H1 (cell line): Measurements from ENCODE around the gene PFDN4. TPM values are rescaled to one million over a fixed set of nuclear protein-coding genes. Genes with fewer than 3 reads are reported as not detected.

Experiments used
- CTCF ChIA-PET: fragments of 300-600 bp; sonication (Branson Sonifier 250); formaldehyde crosslinking; loops from one replicate; lab custom pipeline; 2021; ENCODE audit not compliant: partially characterized antibody; lab: Charles Lee
- POLR2A ChIA-PET: fragments of 300-600 bp; sonication (Branson Sonifier 250); formaldehyde crosslinking; loops from one replicate; lab custom pipeline; 2021; ENCODE audit warnings: inconsistent platforms; ENCODE audit not compliant: partially characterized antibody; lab: Charles Lee
- DNase-seq, 2 experiments: peaks; one replicate each; pipeline versions ENCODE4 v3.0.0 to v3.0.0-alpha.2; 2010 to 2022; ENCODE audit warnings: low spot score in 2 of 2, low read depth in 1 of 2, mixed read lengths in 1 of 2
- FAIRE-seq: peaks from 2 replicates; lab custom pipeline; 2011; peaks lifted over from hg19 to GRCh38; lab: Jason Lieb, UNC
- H2AFZ ChIP-seq: 2 replicates; pipeline ENCODE4 v1.8.1; 2012; ENCODE audit warnings: low read length, inconsistent platforms
- H2AK5ac ChIP-seq: 2 replicates; pipeline ENCODE4 v1.6.1; 2013; ENCODE audit warnings: low read depth, low read length
- H2BK120ac ChIP-seq: replicated peaks from 2 replicates; pipeline ENCODE3; 2013; ENCODE audit warnings: low read depth, low read length, inconsistent platforms
- H2BK12ac ChIP-seq: 2 replicates; pipeline ENCODE4 v1.6.1; 2013; ENCODE audit warnings: low read depth, low read length
- H2BK15ac ChIP-seq: 2 replicates; pipeline ENCODE4 v1.6.1; 2013; ENCODE audit warnings: low read length
- H2BK20ac ChIP-seq: 2 replicates; pipeline ENCODE4 v1.6.1; 2013; ENCODE audit warnings: low read length
- H2BK5ac ChIP-seq: 2 replicates; pipeline ENCODE4 v1.6.1; 2013; ENCODE audit warnings: low read depth, low read length
- H3K14ac ChIP-seq: 2 replicates; pipeline ENCODE4 v1.6.1; 2013; ENCODE audit warnings: inconsistent platforms; ENCODE audit not compliant: insufficient read length
- H3K18ac ChIP-seq: 2 replicates; pipeline ENCODE4 v1.6.1; 2013; ENCODE audit warnings: low read length; ENCODE audit errors: extremely low read depth
- H3K23ac ChIP-seq: 2 replicates; pipeline ENCODE4 v1.6.1; 2013; ENCODE audit warnings: inconsistent platforms; ENCODE audit not compliant: insufficient read length
- H3K23me2 ChIP-seq: 2 replicates; pipeline ENCODE4 v1.6.1; 2013; ENCODE audit warnings: low read depth, low read length
- H3K27ac ChIP-seq: 2 replicates; pipeline ENCODE4 v1.6.1; 2011; ENCODE audit warnings: low read depth, low read length, inconsistent platforms
- H3K27me3 ChIP-seq, 4 experiments: replicated peaks in 1 of 4; 1 replicate in 1 of 4; 2 replicates in 3 of 4; pipeline versions ENCODE4 v1.6.1 to v1.8.1; 2011 to 2013; ENCODE audit warnings: low read length in 3 of 4, mild to moderate bottlenecking in 3 of 4, inconsistent platforms in 2 of 4, mixed read lengths in 2 of 4, moderate library complexity in 1 of 4; ENCODE audit not compliant: control insufficient read depth in 3 of 4, insufficient read depth in 3 of 4; ENCODE audit errors: extremely low read depth in 1 of 4
- H3K36me3 ChIP-seq, 4 experiments: 2 replicates each; pipeline versions ENCODE4 v1.6.1 to v1.8.1; 2011 to 2013; ENCODE audit warnings: mild to moderate bottlenecking in 4 of 4, low read length in 3 of 4, moderate library complexity in 2 of 4, control low read depth in 1 of 4, inconsistent platforms in 1 of 4; ENCODE audit not compliant: insufficient read depth in 4 of 4, control insufficient read depth in 2 of 4
- H3K4ac ChIP-seq: replicated peaks from 2 replicates; pipeline ENCODE3; 2013; ENCODE audit warnings: low read length, low read depth, mixed read lengths, inconsistent platforms; ENCODE audit not compliant: insufficient read length
- H3K4me1 ChIP-seq, 4 experiments: replicated peaks in 1 of 4; 1 replicate in 1 of 4; 2 replicates in 3 of 4; pipeline versions ENCODE4 v1.6.1 to v1.8.1; 2011 to 2013; ENCODE audit warnings: low read length in 3 of 4, inconsistent platforms in 2 of 4, mixed read lengths in 1 of 4; ENCODE audit not compliant: insufficient read depth in 4 of 4, control insufficient read depth in 3 of 4
- H3K4me2 ChIP-seq, 2 experiments: 2 replicates each; pipeline versions ENCODE4 v1.6.1 to v1.8.1; 2011 to 2013; ENCODE audit warnings: low read depth in 2 of 2, low read length in 2 of 2, control low read depth in 1 of 2, inconsistent platforms in 1 of 2, mild to moderate bottlenecking in 1 of 2; ENCODE audit not compliant: insufficient read depth in 1 of 2
- H3K4me3 ChIP-seq, 4 experiments: fragments of 200-600, 300-600 bp in 1 of 4; sonication (generic), shearing (Covaris generic), sonication (Bioruptor Twin) in 1 of 4; 2 replicates each; pipeline versions ENCODE4 v1.5.1 to v1.8.1; 2011 to 2016; ENCODE audit warnings: low read length in 4 of 4, low read depth in 3 of 4, control low read depth in 2 of 4, inconsistent platforms in 2 of 4, mild to moderate bottlenecking in 2 of 4, mixed read lengths in 1 of 4, moderate library complexity in 1 of 4; ENCODE audit not compliant: insufficient read depth in 2 of 4; ENCODE audit errors: extremely low read depth in 1 of 4
- H3K56ac ChIP-seq: replicated peaks from 2 replicates; pipeline ENCODE3; 2013; ENCODE audit warnings: low read depth, mild to moderate bottlenecking, mixed read lengths, low read length, inconsistent platforms; ENCODE audit not compliant: insufficient read length
- H3K79me1 ChIP-seq: 2 replicates; pipeline ENCODE4 v1.6.1; 2013; ENCODE audit warnings: low read depth, low read length, control low read depth
- H3K79me2 ChIP-seq, 2 experiments: 2 replicates each; pipeline versions ENCODE4 v1.6.1 to v1.8.1; 2012 to 2013; ENCODE audit warnings: low read length in 2 of 2, mild to moderate bottlenecking in 2 of 2, inconsistent platforms in 1 of 2; ENCODE audit not compliant: insufficient read depth in 2 of 2, control insufficient read depth in 1 of 2
- H3K9ac ChIP-seq, 4 experiments: replicated peaks in 1 of 4; 1 replicate in 1 of 4; 2 replicates in 3 of 4; pipeline versions ENCODE4 v1.6.1 to v1.8.1; 2011 to 2013; ENCODE audit warnings: low read depth in 3 of 4, low read length in 3 of 4, control low read depth in 2 of 4, mild to moderate bottlenecking in 2 of 4, moderate library complexity in 2 of 4, inconsistent platforms in 1 of 4; ENCODE audit errors: extremely low read depth in 1 of 4
- H3K9me3 ChIP-seq, 2 experiments: 2 replicates each; pipeline versions ENCODE4 v1.6.1 to v1.8.1; 2012 to 2013; ENCODE audit warnings: mild to moderate bottlenecking in 2 of 2, moderate library complexity in 2 of 2, control low read depth in 1 of 2, inconsistent platforms in 1 of 2, low read depth in 1 of 2, low read length in 1 of 2, mixed read lengths in 1 of 2; ENCODE audit not compliant: insufficient read depth in 2 of 2
- H4K20me1 ChIP-seq, 2 experiments: replicated peaks in 1 of 2; 2 replicates each; pipeline versions ENCODE3 to v1.8.1; 2011 to 2013; ENCODE audit warnings: inconsistent platforms in 2 of 2, low read length in 2 of 2, mild to moderate bottlenecking in 1 of 2; ENCODE audit not compliant: insufficient read depth in 2 of 2, control insufficient read depth in 1 of 2
- H4K5ac ChIP-seq: 2 replicates; pipeline ENCODE4 v1.6.1; 2013; ENCODE audit warnings: low read length, low read depth, mixed read lengths, inconsistent platforms; ENCODE audit not compliant: insufficient read length
- H4K8ac ChIP-seq: 2 replicates; pipeline ENCODE4 v1.8.0; 2013; ENCODE audit warnings: mild to moderate bottlenecking, moderate library complexity, low read length, inconsistent platforms; ENCODE audit not compliant: insufficient read depth; ENCODE audit errors: extremely low read depth
- H4K91ac ChIP-seq: replicated peaks from 2 replicates; pipeline ENCODE3; 2013; ENCODE audit warnings: low read length, mixed read lengths, inconsistent platforms; ENCODE audit not compliant: insufficient read length
- ASH2L ChIP-seq: fragments of 200-600, 300-600 bp; sonication (generic); IDR thresholded peaks from one replicate; pipeline ENCODE4 v1.7.1; 2017; ENCODE audit warnings: low read length
- ATF3 ChIP-seq: IDR thresholded peaks from 2 replicates; pipeline ENCODE4 v1.6.1; 2011; ENCODE audit warnings: low read depth, mild to moderate bottlenecking, low read length; ENCODE audit not compliant: insufficient read depth
- CHD1 ChIP-seq: IDR thresholded peaks from 2 replicates; pipeline ENCODE4 v1.6.1; 2012; ENCODE audit warnings: low read depth, low read length, improper control_type of control experiment
- GABPA ChIP-seq: IDR thresholded peaks from 2 replicates; pipeline ENCODE4 v1.6.1; 2011; ENCODE audit warnings: mild to moderate bottlenecking, low read length, moderate library complexity, borderline replicate concordance; ENCODE audit not compliant: insufficient read depth
- HDAC2 ChIP-seq, 2 experiments: fragments of 300-600 bp in 1 of 2; sonication (generic) in 1 of 2; IDR thresholded peaks; 2 replicates each; pipeline ENCODE4 v1.6.1; 2011 to 2012; ENCODE audit warnings: low read depth in 2 of 2, low read length in 2 of 2, mild to moderate bottlenecking in 2 of 2, moderate library complexity in 2 of 2, borderline replicate concordance in 1 of 2, inconsistent platforms in 1 of 2
- HDAC6 ChIP-seq: IDR thresholded peaks from one replicate; pipeline ENCODE4 v1.7.1; 2012; ENCODE audit warnings: low read depth, mild to moderate bottlenecking, inconsistent platforms, low read length, moderate library complexity
- NRF1 ChIP-seq: IDR thresholded peaks from 2 replicates; pipeline ENCODE4 v1.6.1; 2011; ENCODE audit warnings: mild to moderate bottlenecking, low read depth, low read length, improper control_type of control experiment
- POLR2AphosphoS5 ChIP-seq: IDR thresholded peaks from 2 replicates; pipeline ENCODE4 v1.6.1; 2011; ENCODE audit warnings: low read depth, low read length
- RAD21 ChIP-seq, 2 experiments: IDR thresholded peaks in 1 of 2; conservative IDR thresholded peaks in 1 of 2; 2 replicates each; pipeline ENCODE4 v1.6.1; 2011; ENCODE audit warnings: low read depth in 2 of 2, low read length in 2 of 2, improper control_type of control experiment in 1 of 2, inconsistent platforms in 1 of 2, mild to moderate bottlenecking in 1 of 2, moderate library complexity in 1 of 2
- SP1 ChIP-seq: IDR thresholded peaks from 2 replicates; pipeline ENCODE4 v1.6.1; 2011; ENCODE audit warnings: low read depth, low read length
- USF2 ChIP-seq: IDR thresholded peaks from 2 replicates; pipeline ENCODE4 v1.6.1; 2011; ENCODE audit warnings: low read length, improper control_type of control experiment
- WGBS, 2 experiments: shearing (Covaris generic) in 1 of 2; methylation state at CpG; one replicate each; pipeline versions ENCODE4 v1.1.6 to v1.1.7; 2013 to 2015; ENCODE audit warnings: low lambda C conversion rate in 2 of 2, mixed read lengths in 2 of 2, inconsistent platforms in 1 of 2, low coverage in 1 of 2, missing lambda C conversion rate in 1 of 2; ENCODE audit not compliant: insufficient replicate concordance in 2 of 2, insufficient coverage in 1 of 2, insufficient read length in 1 of 2; ENCODE audit errors: extremely low coverage in 1 of 2, missing lambda C conversion rate in 1 of 2; 5-methylcytosine and 5-hydroxymethylcytosine counted together
- polyA plus RNA-seq, 7 experiments: library from polyadenylated mRNA; depleted of rRNA in 3 of 7; stranded (reverse) in 5 of 7; unstranded in 2 of 7; fragments of >200 nt in 5 of 7; fragments of 200-250 nt in 2 of 7; gene quantifications; 1 replicate in 5 of 7; 2 replicates in 1 of 7; 4 replicates in 1 of 7; pipeline versions ENCODE4 v1.2.1 to v1.2.3, GENCODE V29; 2011 to 2013; ENCODE audit warnings: missing spikeins in 2 of 7, mixed read lengths in 2 of 7
- total RNA-seq: library from RNA; stranded (reverse); fragmentation: NEBNext Ultra II Directional; extraction: Animal tissue kit (Norgen Biotek cat#: 25700); gene quantifications from 2 replicates; pipeline ENCODE4 v1.2.1, GENCODE V29; 2021

PFDN4 gene
- total and polyA plus RNA-seq, 2 of the 8 experiments (the other 6 are each of a cell fraction or from before 2014, with no cell fraction given), result 41.9 to 96.8 TPM

- H3K4me2 ChIP-seq, result no peak overlapping the region
- 86% methylated on average over 3 of the region's 3 CpGs; no CpG with 5 or more reads in 1 of the 2 experiments for WGBS, 2 experiments
- ChIA-PET CTCF (interaction anchor here (0.6 kb wide), 1 partner anchor 183 kb away, joined by 5 read pairs; no protein-coding TSS in a partner anchor), POLR2A (no interaction called here)
- no peaks in the 10 kb centered on the region for H3K4me1 ChIP-seq
- no peak overlapping the region for H3K27ac ChIP-seq
- no peak overlapping the region for H2BK12ac ChIP-seq
- no peak overlapping the region for H4K5ac ChIP-seq
- no peak overlapping the region for H4K8ac ChIP-seq
- no peaks in the 10 kb centered on the region for H4K20me1 ChIP-seq
- peaks cover 3 to 5% of the 10 kb centered on the region in 2 experiments; a peak in 2 of 4 replicates for H3K9me3 ChIP-seq
- no peak overlapping the region for H2AK5ac ChIP-seq
- H3K9ac ChIP-seq, result no peak overlapping the region
- H4K91ac ChIP-seq, result no peak overlapping the region
- no peak overlapping the region for H3K56ac ChIP-seq
- H2AFZ ChIP-seq, result no peak overlapping the region
- no peak overlapping the region for H2BK20ac ChIP-seq
- DNase-seq, result no peak
- H3K36me3 ChIP-seq, result no peaks in the 10 kb centered on the region
- no peak overlapping the region for H3K18ac ChIP-seq
- no peak overlapping the region for H2BK120ac ChIP-seq
- no peaks in the 10 kb centered on the region for H3K27me3 ChIP-seq
- H3K23ac ChIP-seq, result no peak overlapping the region
- no peaks in the 10 kb centered on the region for H3K23me2 ChIP-seq
- no peaks in the 10 kb centered on the region for H3K79me1 ChIP-seq
- H3K14ac ChIP-seq, result no peak overlapping the region
- FAIRE-seq, result no peak
- no peak overlapping the region for H2BK15ac ChIP-seq
- no peak overlapping the region for H3K4me3 ChIP-seq
- H3K4ac ChIP-seq, result no peak overlapping the region
- H3K79me2 ChIP-seq, result no peaks in the 10 kb centered on the region
- no peak overlapping the region for H2BK5ac ChIP-seq
- no peak for TF ChIP-seq HDAC2 (IDR thresholded peaks at IDR 0.05; ENCODE audit: borderline replicate concordance in 1 of 2, low read depth in 2 of 2, low read length in 2 of 2)
- no peak for TF ChIP-seq CHD1
- no peak for TF ChIP-seq POLR2AphosphoS5
- TF ChIP-seq RAD21 (IDR thresholded peaks at IDR 0.05 in 1 of 2, conservative IDR thresholded peaks at IDR 0.05 in 1 of 2; ENCODE audit: low read depth in 2 of 2, low read length in 2 of 2), result no peak
- TF ChIP-seq ATF3, result no peak
- TF ChIP-seq USF2, result no peak
- no peak for TF ChIP-seq GABPA
- TF ChIP-seq SP1, result no peak
- TF ChIP-seq ASH2L, result no peak
- TF ChIP-seq NRF1, result no peak
- TF ChIP-seq HDAC6, result no peak
These were observed 43.2 kb downstream of the PFDN4 start for GRCh38 chr20:54251096-54251495.
